Measurements from ENCODE around the gene ZNF639. TPM values are rescaled to one million over a fixed set of nuclear protein-coding genes. Genes with fewer than 3 reads are reported as not detected.

Gene ZNF639
- total and polyA plus RNA-seq, 9 of the 15 experiments (the other 6 are each of a cell fraction or from before 2014, with no cell fraction given) = 17.6 to 88.1 (median 53.7) TPM

- TF ChIP-seq NCOA2 (IDR thresholded peaks at IDR 0.05; ENCODE audit: partially characterized antibody in 2 of 2) (no peak), CHD2 (IDR thresholded peaks at IDR 0.05; ENCODE audit: low read depth, low read length) (no peak), NONO (IDR thresholded peaks at IDR 0.05; ENCODE audit: low read depth in 2 of 2, low read length in 1 of 2) (no peak), MNT (conservative IDR thresholded peaks at IDR 0.05) (no peak; a peak in 1 of 4 replicates), RBBP5 (IDR thresholded peaks at IDR 0.05; ENCODE audit: borderline replicate concordance, insufficient read depth, low read length, poor library complexity, severe bottlenecking) (peak; percentile 27), BDP1 (IDR thresholded peaks at IDR 0.05; ENCODE audit: insufficient read depth, insufficient read length) (no peak), BRF1 (IDR thresholded peaks at IDR 0.05; ENCODE audit: borderline replicate concordance, extremely low read depth, insufficient read length) (no peak), BMI1 (IDR thresholded peaks at IDR 0.05; ENCODE audit: low read length) (no peak), ARID3A (IDR thresholded peaks at IDR 0.05; ENCODE audit: borderline replicate concordance, low read depth, low read length) (peak; percentile 61; the same call in 1 of the 2 replicates), RAD51 (IDR thresholded peaks at IDR 0.05; ENCODE audit: borderline replicate concordance, low read depth) (no peak), ETV1 (tag; conservative IDR thresholded peaks at IDR 0.05; ENCODE audit: low read depth) (0 out of 2 replicates have a peak, but pooled peaks have one; percentile 30), CBX1 (IDR thresholded peaks at IDR 0.05; ENCODE audit: low read depth) (no peak), ETS2 (tag; IDR thresholded peaks at IDR 0.05; ENCODE audit: borderline replicate concordance, poor library complexity, severe bottlenecking) (no peak), HNRNPUL1 (IDR thresholded peaks at IDR 0.05; ENCODE audit: low read length) (no peak), HIVEP1 (CRISPR knock-in tag; IDR thresholded peaks at IDR 0.05) (no peak), DPF2 (IDR thresholded peaks at IDR 0.05) (peak; percentile 79), HMGN3 (IDR thresholded peaks at IDR 0.05; ENCODE audit: borderline replicate concordance, extremely low read depth, insufficient read length, low read depth, low read length) (no peak), ZNF76 (CRISPR knock-in tag; IDR thresholded peaks at IDR 0.05; ENCODE audit: borderline replicate concordance) (no peak), JUND (IDR thresholded peaks at IDR 0.05; ENCODE audit: borderline replicate concordance, low read depth, low read length) (no peak), JUND (tag; IDR thresholded peaks at IDR 0.05; ENCODE audit: borderline replicate concordance, low read depth, low read length) (no peak; the same call in 2 of the 3 replicates), SRSF9 (IDR thresholded peaks at IDR 0.05; ENCODE audit: borderline replicate concordance, low read depth, low read length) (no peak), ZNF561 (CRISPR knock-in tag; conservative IDR thresholded peaks at IDR 0.05) (no peak), ZZZ3 (IDR thresholded peaks at IDR 0.05) (no peak), ZNF41 (CRISPR knock-in tag; conservative IDR thresholded peaks at IDR 0.05) (no peak)
Observed at GRCh38 chr3:179301645-179302044, 21.2 kb upstream of the ZNF639 start (continued).

All from K562 (cell line).